ENCODE results near the gene PEX12.
A peak's percentile ranks its signal among the peaks of the same experiment; 100 is the strongest.

The PEX12 gene

GRCh38 chr17:35560703-35561102, 17.7 kb downstream of the PEX12 start, which contains the start of gene SLFN14:
TSS of gene SLFN14 (minus strand) at chr17:35560819. CDS start at chr17:35558062, 2,757 bp downstream.
- Mint-ChIP-seq H3K27me3 (peaks cover 3% of the 10 kb centered on the region), H3K4me3 (no peak within 1 kb of the TSS), H3K27ac (peak within 1 kb of the TSS; percentile 56), H3K9me3 (no peaks in the 10 kb centered on the region), H3K4me1 (ENCODE audit: low read depth) (peaks cover 28% of the 10 kb centered on the region), H3K36me3 (ENCODE audit: low read depth) (no peaks in the 10 kb centered on the region)
- intact Hi-C loops (cut with micrococcal nuclease): no loop called here

- H3K27ac Mint-ChIP-seq: no peak overlapping the region
- intact Hi-C loops (cut with micrococcal nuclease): no loop called here
- H3K36me3 Mint-ChIP-seq (ENCODE audit: low read depth): no peaks in the 10 kb centered on the region
- peaks cover 2% of the 10 kb centered on the region for H3K27me3 Mint-ChIP-seq
- H3K4me3 Mint-ChIP-seq: no peak overlapping the region
- H3K9me3 Mint-ChIP-seq: no peaks in the 10 kb centered on the region
- H3K4me1 Mint-ChIP-seq (ENCODE audit: low read depth): peaks cover 28% of the 10 kb centered on the region
Measured at GRCh38 chr17:35559495-35560210, 18.7 kb downstream of the PEX12 start.

- no peak overlapping the region for H3K4me3 Mint-ChIP-seq
- intact Hi-C loops (cut with micrococcal nuclease): no loop called here
- no peaks in the 10 kb centered on the region for H3K36me3 Mint-ChIP-seq (ENCODE audit: low read depth)
- peak overlapping the region; percentile 20 for H3K27ac Mint-ChIP-seq
- peaks cover 13% of the 10 kb centered on the region for H3K27me3 Mint-ChIP-seq
- peaks cover 28% of the 10 kb centered on the region for H3K4me1 Mint-ChIP-seq (ENCODE audit: low read depth)
- H3K9me3 Mint-ChIP-seq: no peaks in the 10 kb centered on the region
Measured at GRCh38 chr17:35557353-35557752, 21.0 kb downstream of the PEX12 start.

- Mint-ChIP-seq H3K4me3 (no peak overlapping the region), H3K36me3 (ENCODE audit: low read depth) (no peaks in the 10 kb centered on the region), H3K27me3 (peaks cover 22% of the 10 kb centered on the region), H3K4me1 (ENCODE audit: low read depth) (peaks cover 24% of the 10 kb centered on the region), H3K9me3 (no peaks in the 10 kb centered on the region), H3K27ac (no peak overlapping the region)
- intact Hi-C loops (cut with micrococcal nuclease): no loop called here
Measured at GRCh38 chr17:35555691-35556090, 22.7 kb downstream of the PEX12 start.

GRCh38 chr17:35554668-35555067, 23.7 kb downstream of the PEX12 start:
- intact Hi-C loops (cut with micrococcal nuclease): no loop called here
- no peaks in the 10 kb centered on the region for H3K9me3 Mint-ChIP-seq
- H3K36me3 Mint-ChIP-seq (ENCODE audit: low read depth): no peaks in the 10 kb centered on the region
- H3K4me1 Mint-ChIP-seq (ENCODE audit: low read depth): peaks cover 22% of the 10 kb centered on the region
- no peak overlapping the region for H3K4me3 Mint-ChIP-seq
- H3K27ac Mint-ChIP-seq: no peak overlapping the region
- H3K27me3 Mint-ChIP-seq: peaks cover 27% of the 10 kb centered on the region

- Mint-ChIP-seq H3K9me3 (no peaks in the 10 kb centered on the region), H3K36me3 (ENCODE audit: low read depth) (no peaks in the 10 kb centered on the region), H3K27me3 (peaks cover 31% of the 10 kb centered on the region), H3K27ac (no peak overlapping the region), H3K4me1 (ENCODE audit: low read depth) (peaks cover 21% of the 10 kb centered on the region), H3K4me3 (no peak overlapping the region)
- intact Hi-C loops (cut with micrococcal nuclease): no loop called here
Measured at GRCh38 chr17:35553310-35553709, 25.1 kb downstream of the PEX12 start.

- Mint-ChIP-seq H3K9me3 (no peaks in the 10 kb centered on the region), H3K27me3 (peaks cover 30% of the 10 kb centered on the region), H3K36me3 (ENCODE audit: low read depth) (no peaks in the 10 kb centered on the region), H3K4me1 (ENCODE audit: low read depth) (peaks cover 34% of the 10 kb centered on the region), H3K4me3 (no peak overlapping the region), H3K27ac (no peak overlapping the region)
- intact Hi-C loops (cut with micrococcal nuclease): no loop called here
Measured at GRCh38 chr17:35548978-35549377, 29.4 kb downstream of the PEX12 start.

GRCh38 chr17:35548208-35548810, 30.1 kb downstream of the PEX12 start:
- H3K36me3 Mint-ChIP-seq (ENCODE audit: low read depth): no peaks in the 10 kb centered on the region
- H3K27ac Mint-ChIP-seq: peak overlapping the region; percentile 59
- peaks cover 34% of the 10 kb centered on the region for H3K4me1 Mint-ChIP-seq (ENCODE audit: low read depth)
- no peak overlapping the region for H3K4me3 Mint-ChIP-seq
- peaks cover 25% of the 10 kb centered on the region for H3K27me3 Mint-ChIP-seq
- intact Hi-C loops (cut with micrococcal nuclease): no loop called here
- no peaks in the 10 kb centered on the region for H3K9me3 Mint-ChIP-seq

GRCh38 chr17:35546487-35546886, 31.9 kb downstream of the PEX12 start:
- Mint-ChIP-seq H3K36me3 (ENCODE audit: low read depth) (no peaks in the 10 kb centered on the region), H3K4me1 (ENCODE audit: low read depth) (peaks cover 34% of the 10 kb centered on the region), H3K9me3 (no peaks in the 10 kb centered on the region), H3K27ac (peak overlapping the region; percentile 28), H3K4me3 (no peak overlapping the region), H3K27me3 (peaks cover 13% of the 10 kb centered on the region)
- intact Hi-C loops (cut with micrococcal nuclease): no loop called here

GRCh38 chr17:35545150-35545549, 33.2 kb downstream of the PEX12 start:
- H3K9me3 Mint-ChIP-seq: no peaks in the 10 kb centered on the region

GRCh38 chr17:35543856-35544255, 34.5 kb downstream of the PEX12 start:
- H3K4me1 Mint-ChIP-seq (ENCODE audit: low read depth): peaks cover 54% of the 10 kb centered on the region
- H3K4me3 Mint-ChIP-seq: no peak overlapping the region
- H3K27ac Mint-ChIP-seq: no peak overlapping the region
- peaks cover 2% of the 10 kb centered on the region for H3K27me3 Mint-ChIP-seq
- no peaks in the 10 kb centered on the region for H3K9me3 Mint-ChIP-seq
- H3K36me3 Mint-ChIP-seq (ENCODE audit: low read depth): no peaks in the 10 kb centered on the region
- intact Hi-C loops (cut with micrococcal nuclease): loop anchor here (5.0 kb wide), 1 partner anchor 33 kb away; the partner anchor contains the start of gene PEX12

More at GRCh38 chr17:35545150-35545549, 33.2 kb downstream of the PEX12 start:
- Mint-ChIP-seq H3K4me3 (no peak overlapping the region), H3K27ac (no peak overlapping the region), H3K36me3 (ENCODE audit: low read depth) (no peaks in the 10 kb centered on the region), H3K4me1 (ENCODE audit: low read depth) (peaks cover 41% of the 10 kb centered on the region), H3K27me3 (peaks cover 10% of the 10 kb centered on the region)
- intact Hi-C loops (cut with micrococcal nuclease): no loop called here

- intact Hi-C loops (cut with micrococcal nuclease): loop anchor here (5.0 kb wide), 1 partner anchor 34 kb away; the partner anchor contains the start of gene PEX12
- Mint-ChIP-seq H3K9me3 (no peaks in the 10 kb centered on the region), H3K27ac (no peak overlapping the region), H3K36me3 (ENCODE audit: low read depth) (no peaks in the 10 kb centered on the region), H3K27me3 (peaks cover 2% of the 10 kb centered on the region), H3K4me3 (no peak overlapping the region), H3K4me1 (ENCODE audit: low read depth) (peaks cover 53% of the 10 kb centered on the region)
Measured at GRCh38 chr17:35542990-35543389, 35.4 kb downstream of the PEX12 start.

GRCh38 chr17:35541434-35541833, 36.9 kb downstream of the PEX12 start:
- Mint-ChIP-seq H3K36me3 (ENCODE audit: low read depth) (no peaks in the 10 kb centered on the region), H3K27ac (peak overlapping the region; percentile 95), H3K4me1 (ENCODE audit: low read depth) (peaks cover 56% of the 10 kb centered on the region), H3K4me3 (no peak overlapping the region), H3K9me3 (no peaks in the 10 kb centered on the region), H3K27me3 (no peaks in the 10 kb centered on the region)
- intact Hi-C loops (cut with micrococcal nuclease): loop anchor here (5.0 kb wide), 1 partner anchor 36 kb away; the partner anchor contains the start of gene PEX12

- Mint-ChIP-seq H3K4me1 (ENCODE audit: low read depth) (peaks cover 50% of the 10 kb centered on the region), H3K9me3 (no peaks in the 10 kb centered on the region), H3K27ac (peak overlapping the region; percentile 95), H3K27me3 (no peaks in the 10 kb centered on the region), H3K36me3 (ENCODE audit: low read depth) (no peaks in the 10 kb centered on the region), H3K4me3 (peak overlapping the region; percentile 72)
- intact Hi-C loops (cut with micrococcal nuclease): loop anchor here (5.0 kb wide), 1 partner anchor 37 kb away; the partner anchor contains the start of gene PEX12
Measured at GRCh38 chr17:35540589-35541404, 37.6 kb downstream of the PEX12 start.
